Measurements from ENCODE around the gene PHKG1. TPM values are rescaled to one million over a fixed set of nuclear protein-coding genes. Genes with fewer than 3 reads are reported as not detected.
A peak's percentile ranks its signal among the peaks of the same experiment; 100 is the strongest.

Gene PHKG1
- polyA plus RNA-seq, 1 donor (not counting 4 experiments of a cell fraction or from before 2014, with no cell fraction given) = 0.25 TPM

GRCh38 chr7:56110611-56111010 is 17.9 kb upstream of the PHKG1 start:
- no peaks in the 10 kb centered on the region for H3K36me3 ChIP-seq (ENCODE audit: control insufficient read depth in 2 of 2, extremely low read depth in 1 of 2, insufficient read depth in 2 of 2, low read length in 2 of 2)
- DNase-seq (ENCODE audit: low read depth, low spot score) (no peak), FAIRE-seq (no peak)
- peaks cover 7% of the 10 kb centered on the region for H3K79me2 ChIP-seq (ENCODE audit: control insufficient read depth, insufficient read depth, low read length)
- no peak overlapping the region for H3K9ac ChIP-seq (ENCODE audit: control insufficient read depth, extremely low read depth, insufficient read depth, low read length)
- H2AFZ ChIP-seq (ENCODE audit: control insufficient read depth, low read length) = no peak overlapping the region
- no peaks in the 10 kb centered on the region for H4K20me1 ChIP-seq (ENCODE audit: control insufficient read depth, extremely low read depth, insufficient read depth, low read length)
- no peaks in the 10 kb centered on the region for H3K9me3 ChIP-seq (ENCODE audit: control insufficient read depth, low read depth, low read length)
- no peak overlapping the region for H3K4me3 ChIP-seq (ENCODE audit: control insufficient read depth in 2 of 3, extremely low read depth in 1 of 3, insufficient read depth in 2 of 3, low read depth in 1 of 3, low read length in 3 of 3)
- no peaks in the 10 kb centered on the region for H3K27me3 ChIP-seq (ENCODE audit: control insufficient read depth, extremely low read depth, insufficient read depth, low read length)
- no peaks in the 10 kb centered on the region for H3K9me1 ChIP-seq (ENCODE audit: control insufficient read depth, extremely low read depth, insufficient read depth, low read length)
- TF ChIP-seq EZH2 (IDR thresholded peaks at IDR 0.05; ENCODE audit: low read length) = no peak
- TF ChIP-seq, protein P1, sequence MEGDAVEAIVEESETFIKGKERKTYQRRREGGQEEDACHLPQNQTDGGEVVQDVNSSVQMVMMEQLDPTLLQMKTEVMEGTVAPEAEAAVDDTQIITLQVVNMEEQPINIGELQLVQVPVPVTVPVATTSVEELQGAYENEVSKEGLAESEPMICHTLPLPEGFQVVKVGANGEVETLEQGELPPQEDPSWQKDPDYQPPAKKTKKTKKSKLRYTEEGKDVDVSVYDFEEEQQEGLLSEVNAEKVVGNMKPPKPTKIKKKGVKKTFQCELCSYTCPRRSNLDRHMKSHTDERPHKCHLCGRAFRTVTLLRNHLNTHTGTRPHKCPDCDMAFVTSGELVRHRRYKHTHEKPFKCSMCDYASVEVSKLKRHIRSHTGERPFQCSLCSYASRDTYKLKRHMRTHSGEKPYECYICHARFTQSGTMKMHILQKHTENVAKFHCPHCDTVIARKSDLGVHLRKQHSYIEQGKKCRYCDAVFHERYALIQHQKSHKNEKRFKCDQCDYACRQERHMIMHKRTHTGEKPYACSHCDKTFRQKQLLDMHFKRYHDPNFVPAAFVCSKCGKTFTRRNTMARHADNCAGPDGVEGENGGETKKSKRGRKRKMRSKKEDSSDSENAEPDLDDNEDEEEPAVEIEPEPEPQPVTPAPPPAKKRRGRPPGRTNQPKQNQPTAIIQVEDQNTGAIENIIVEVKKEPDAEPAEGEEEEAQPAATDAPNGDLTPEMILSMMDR (optimal IDR thresholded peaks at IDR 0.05 in 1 of 3, IDR thresholded peaks at IDR 0.05 in 1 of 3, conservative IDR thresholded peaks at IDR 0.05 in 1 of 3; ENCODE audit: extremely low read depth in 1 of 3, insufficient read depth in 2 of 3, low read length in 3 of 3) = no peak
- dilution Hi-C loops (cut with MboI; ENCODE audit: extremely low pct_ligation_motif_present, low sequenced_read_pairs) = no loop called here
- no peaks in the 10 kb centered on the region for H3K4me1 ChIP-seq (ENCODE audit: control insufficient read depth, extremely low read depth, insufficient read depth, low read length)
- H3K4me2 ChIP-seq (ENCODE audit: control insufficient read depth, extremely low read depth, insufficient read depth, low read depth, low read length) = no peak overlapping the region
- H3K27ac ChIP-seq (ENCODE audit: control insufficient read depth, insufficient read depth, low read length) = no peak overlapping the region

DNA sequence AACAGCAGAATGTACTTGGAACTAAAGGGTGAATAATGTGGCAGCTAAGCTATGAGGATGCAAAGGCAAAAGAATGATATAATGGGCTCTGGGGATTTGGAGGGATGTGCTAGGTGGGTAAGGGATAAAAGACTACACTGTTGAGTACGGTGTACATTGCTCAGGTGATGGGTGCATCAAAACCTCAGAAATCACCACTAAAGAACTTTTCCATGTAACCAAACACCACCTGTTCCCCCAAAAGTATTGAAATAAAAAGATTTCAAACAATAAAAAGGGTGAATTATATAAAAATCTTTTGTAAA is 15.2 kb upstream of the PHKG1 start:
- H3K9ac ChIP-seq (ENCODE audit: control insufficient read depth, extremely low read depth, insufficient read depth, low read length) = no peak overlapping the region
- DNase-seq (ENCODE audit: low read depth, low spot score) = no peak
- no peak overlapping the region for H3K27ac ChIP-seq (ENCODE audit: control insufficient read depth, insufficient read depth, low read length)
- peaks cover 27% of the 10 kb centered on the region for H3K79me2 ChIP-seq (ENCODE audit: control insufficient read depth, insufficient read depth, low read length)
- H3K4me2 ChIP-seq (ENCODE audit: control insufficient read depth, extremely low read depth, insufficient read depth, low read depth, low read length) = no peak overlapping the region
- no peak for TF ChIP-seq EZH2 (IDR thresholded peaks at IDR 0.05; ENCODE audit: low read length)
- TF ChIP-seq, protein P1 (optimal IDR thresholded peaks at IDR 0.05 in 1 of 3, IDR thresholded peaks at IDR 0.05 in 1 of 3, conservative IDR thresholded peaks at IDR 0.05 in 1 of 3; ENCODE audit: extremely low read depth in 1 of 3, insufficient read depth in 2 of 3, low read length in 3 of 3) = no peak
- no peaks in the 10 kb centered on the region for H4K20me1 ChIP-seq (ENCODE audit: control insufficient read depth, extremely low read depth, insufficient read depth, low read length)
- peaks cover 6% of the 10 kb centered on the region for H3K4me1 ChIP-seq (ENCODE audit: control insufficient read depth, extremely low read depth, insufficient read depth, low read length)
- no peaks in the 10 kb centered on the region for H3K27me3 ChIP-seq (ENCODE audit: control insufficient read depth, extremely low read depth, insufficient read depth, low read length)
- H2AFZ ChIP-seq (ENCODE audit: control insufficient read depth, low read length) = peak overlapping the region; percentile 15
- dilution Hi-C loops (cut with MboI; ENCODE audit: extremely low pct_ligation_motif_present, low sequenced_read_pairs) = no loop called here
- H3K36me3 ChIP-seq (ENCODE audit: control insufficient read depth in 2 of 2, extremely low read depth in 1 of 2, insufficient read depth in 2 of 2, low read length in 2 of 2) = peaks cover under 1 to 5% of the 10 kb centered on the region in 2 experiments
- FAIRE-seq = no peak
- H3K9me1 ChIP-seq (ENCODE audit: control insufficient read depth, extremely low read depth, insufficient read depth, low read length) = no peaks in the 10 kb centered on the region
- no peaks in the 10 kb centered on the region for H3K9me3 ChIP-seq (ENCODE audit: control insufficient read depth, low read depth, low read length)
- no peak overlapping the region for H3K4me3 ChIP-seq (ENCODE audit: control insufficient read depth in 2 of 3, extremely low read depth in 1 of 3, insufficient read depth in 2 of 3, low read depth in 1 of 3, low read length in 3 of 3)
